ENCODE results near the gene RGL4.

- TF ChIP-seq CTCF (IDR thresholded peaks at IDR 0.05) (no peak), POLR2A (IDR thresholded peaks at IDR 0.05) (no peak)
Measured at GRCh38 chr22:23698673-23699235, 7.9 kb downstream of the RGL4 start.
